ENCODE data around the gene NIPA2. TPM values are rescaled to one million over a fixed set of nuclear protein-coding genes. Genes with fewer than 3 reads are reported as not detected.

NIPA2 gene
- total RNA-seq, 2 donors from 2014 or later: 72.2 to 99.5 TPM

DNA sequence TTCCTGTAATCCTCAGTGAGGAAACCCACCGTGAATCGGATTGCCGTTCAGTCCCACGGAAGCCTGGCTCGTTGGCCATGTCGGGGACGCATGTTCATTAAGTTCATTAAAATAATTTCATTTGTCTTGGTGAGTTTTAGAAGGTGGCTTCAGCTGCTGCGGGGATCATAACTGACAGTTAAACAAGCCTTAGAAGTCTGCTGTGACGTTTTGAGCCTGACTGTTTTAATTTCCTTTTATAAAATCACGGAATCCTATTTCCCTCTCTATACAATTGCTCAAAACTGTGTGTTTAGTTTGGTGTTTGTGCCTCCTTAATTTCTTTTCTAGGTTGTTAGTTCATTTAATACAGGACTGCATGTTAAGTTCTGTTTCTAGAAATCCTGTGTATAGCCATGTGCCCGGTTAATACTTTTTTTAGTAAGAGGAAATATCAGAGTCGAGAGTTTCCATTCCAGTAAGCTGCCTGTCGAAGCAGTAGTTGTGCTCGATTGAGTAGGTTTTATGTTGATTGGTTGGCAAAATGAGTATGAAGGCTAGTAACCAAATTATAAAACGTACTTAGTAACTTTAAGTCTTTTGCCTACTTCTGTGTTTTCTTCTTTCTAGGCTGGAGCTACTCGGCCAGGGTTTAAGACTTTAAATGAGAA is 705 bp downstream of the NIPA2 start:
- Histone ChIP-seq H3K9ac (ENCODE audit: low read depth in 2 of 2, low read length in 2 of 2) (peak overlapping the region; percentile 79 to 97), H3K36me3 (no peaks in the 10 kb centered on the region), H3K4me1 (peaks cover 9% of the 10 kb centered on the region), H3K9me3 (no peaks in the 10 kb centered on the region), H3K4me3 (peak overlapping the region; percentile 90), H3K27me3 (no peaks in the 10 kb centered on the region), H3K27ac (peak overlapping the region; percentile 96)
- TF ChIP-seq CTCF (IDR thresholded peaks at IDR 0.05): no peak
- no peak for DNase-seq
- intact Hi-C loops (cut with DNase I): loop anchor here (5.0 kb wide), 1 partner anchor 52 kb away; the partner anchor contains the start of gene NIPA1

GRCh38 chr15:22844421-22845288 is 6.2 kb downstream of the NIPA2 start:
- no peak for DNase-seq
- TF ChIP-seq CTCF (IDR thresholded peaks at IDR 0.05): no peak
- Histone ChIP-seq H3K4me1 (peaks cover 9% of the 10 kb centered on the region), H3K27me3 (no peaks in the 10 kb centered on the region), H3K9ac (ENCODE audit: low read depth in 2 of 2, low read length in 2 of 2) (no peak overlapping the region), H3K27ac (no peak overlapping the region), H3K9me3 (no peaks in the 10 kb centered on the region), H3K4me3 (no peak overlapping the region), H3K36me3 (no peaks in the 10 kb centered on the region)
- intact Hi-C loops (cut with DNase I): loop anchor here (10.0 kb wide), 1 partner anchor 80 kb away; no protein-coding TSS in a partner anchor

DNA sequence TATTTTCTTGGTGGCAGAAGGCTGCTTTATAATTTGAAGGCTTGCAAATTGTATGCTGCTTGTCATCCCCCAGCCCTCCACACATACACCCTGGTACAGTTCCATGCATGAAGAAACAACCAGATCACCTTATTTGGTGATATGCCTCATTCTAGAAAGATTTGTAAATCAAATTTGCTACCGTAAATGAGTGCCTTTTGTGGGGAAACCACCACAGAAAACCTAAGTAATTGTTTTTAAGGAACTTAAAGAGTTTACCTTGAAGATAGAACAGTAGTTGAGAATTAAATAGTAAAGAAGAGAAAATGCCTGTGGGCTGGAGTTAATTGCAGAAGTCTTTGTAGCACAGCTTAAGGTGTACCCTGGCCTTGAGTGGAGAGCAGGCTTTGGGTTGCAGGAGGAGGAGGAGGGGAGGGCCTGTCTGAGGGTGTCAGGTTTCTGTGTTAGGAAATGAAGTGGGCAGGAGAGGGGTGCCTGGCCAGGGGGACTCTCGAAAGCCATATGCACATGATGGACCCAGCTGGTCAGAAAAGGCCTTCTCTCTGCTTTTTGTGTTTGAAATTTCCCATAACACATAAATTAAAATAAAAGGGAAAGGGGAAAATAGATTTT is 6.9 kb downstream of the NIPA2 start:
- H3K27me3 ChIP-seq: no peaks in the 10 kb centered on the region
- no peak overlapping the region for H3K9ac ChIP-seq (ENCODE audit: low read depth in 2 of 2, low read length in 2 of 2)
- intact Hi-C loops (cut with DNase I): loop anchor here (10.0 kb wide), 1 partner anchor 79 kb away; no protein-coding TSS in a partner anchor
- no peaks in the 10 kb centered on the region for H3K9me3 ChIP-seq
- TF ChIP-seq CTCF (IDR thresholded peaks at IDR 0.05): no peak
- H3K4me1 ChIP-seq: peaks cover 5% of the 10 kb centered on the region
- no peak overlapping the region for H3K27ac ChIP-seq
- H3K4me3 ChIP-seq: no peak overlapping the region
- no peaks in the 10 kb centered on the region for H3K36me3 ChIP-seq
- no peak for DNase-seq

- no peak overlapping the region for H3K27ac ChIP-seq
These were observed 7.6 kb downstream of the NIPA2 start for GRCh38 chr15:22846073-22846472.

More at GRCh38 chr15:22846073-22846472, 7.6 kb downstream of the NIPA2 start:
- Histone ChIP-seq H3K27me3 (no peaks in the 10 kb centered on the region), H3K4me1 (peaks cover 1% of the 10 kb centered on the region), H3K9ac (ENCODE audit: low read depth in 2 of 2, low read length in 2 of 2) (peak overlapping the region in 1 of 2 donors; percentile 12), H3K9me3 (no peaks in the 10 kb centered on the region), H3K4me3 (no peak overlapping the region), H3K36me3 (no peaks in the 10 kb centered on the region)
- TF ChIP-seq CTCF (IDR thresholded peaks at IDR 0.05): no peak
- no peak for DNase-seq
- intact Hi-C loops (cut with DNase I): loop anchor here (10.0 kb wide), 1 partner anchor 79 kb away; no protein-coding TSS in a partner anchor
